NCI-H510A (cell line): ENCODE measurements around the gene MYRIP.
"Not testable (repeated sequence)": the region's sequence is repeated elsewhere in the genome, so short reads cannot be mapped to it uniquely, and the experiment has no call there.

ENCODE experiments used
- DNase-seq: peaks from one replicate; lab custom pipeline; 2025; lab: John Stamatoyannopoulos, UW

Gene MYRIP

GRCh38 chr3:39971559-39972031, 162.2 kb downstream of the MYRIP start:
- DNase-seq, result no peak

- no peak for DNase-seq
Measured at GRCh38 chr3:39972508-39972907, 163.1 kb downstream of the MYRIP start.

DNA sequence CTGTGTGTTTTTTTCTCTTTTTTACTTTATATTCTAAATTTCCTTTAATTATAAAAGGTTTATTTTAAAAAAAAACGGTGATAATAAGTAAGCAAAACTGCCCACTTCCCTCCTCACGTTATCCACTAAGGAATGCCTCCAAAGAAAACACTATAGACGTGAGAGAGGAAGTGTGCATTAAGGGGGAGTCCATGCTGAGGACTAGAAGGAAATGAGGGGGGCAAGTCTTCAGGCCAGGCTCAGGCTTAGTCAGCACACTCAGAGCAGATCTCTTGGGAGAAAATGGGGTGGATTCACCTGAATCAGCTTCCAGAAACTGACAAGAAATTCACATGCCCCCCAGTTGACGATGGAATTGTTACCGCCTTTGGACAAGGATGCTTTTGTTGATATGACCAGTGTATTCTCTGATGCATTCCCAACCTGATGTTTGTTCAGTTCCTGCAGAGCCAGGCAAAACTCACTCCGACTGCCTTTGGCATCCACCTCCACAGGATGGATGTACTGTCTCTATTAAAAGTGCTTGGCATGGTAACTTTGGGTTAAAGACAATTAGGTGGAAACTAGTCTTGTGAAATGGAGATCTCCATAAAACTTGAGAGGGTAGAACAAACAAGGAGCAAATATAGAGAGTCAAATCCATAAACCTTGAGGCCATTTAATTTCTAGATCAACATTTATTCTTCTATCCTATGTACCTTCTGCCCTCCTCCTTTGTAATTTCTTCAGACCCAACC, 167.8 kb downstream of the MYRIP start:
- no peak for DNase-seq

DNA sequence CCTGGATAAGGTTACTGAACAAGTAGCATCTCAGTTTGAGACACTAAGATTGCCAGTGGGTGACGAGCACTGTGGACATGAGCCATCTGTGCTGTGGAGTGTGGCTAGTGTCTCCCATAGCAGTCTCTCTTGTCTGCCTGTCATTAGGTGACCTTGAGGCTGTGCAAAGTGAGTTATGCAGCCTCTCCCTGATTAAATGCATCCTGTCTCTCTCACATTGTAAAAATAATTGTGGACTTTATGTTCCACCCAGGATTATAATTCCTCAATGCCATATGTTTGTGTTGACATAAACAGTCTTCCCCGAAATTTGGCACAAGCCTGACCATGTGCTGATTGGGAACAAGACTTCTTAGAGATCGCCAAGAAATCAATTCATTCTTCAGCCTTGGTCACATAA, 168.9 kb downstream of the MYRIP start:
- no peak for DNase-seq

DNA sequence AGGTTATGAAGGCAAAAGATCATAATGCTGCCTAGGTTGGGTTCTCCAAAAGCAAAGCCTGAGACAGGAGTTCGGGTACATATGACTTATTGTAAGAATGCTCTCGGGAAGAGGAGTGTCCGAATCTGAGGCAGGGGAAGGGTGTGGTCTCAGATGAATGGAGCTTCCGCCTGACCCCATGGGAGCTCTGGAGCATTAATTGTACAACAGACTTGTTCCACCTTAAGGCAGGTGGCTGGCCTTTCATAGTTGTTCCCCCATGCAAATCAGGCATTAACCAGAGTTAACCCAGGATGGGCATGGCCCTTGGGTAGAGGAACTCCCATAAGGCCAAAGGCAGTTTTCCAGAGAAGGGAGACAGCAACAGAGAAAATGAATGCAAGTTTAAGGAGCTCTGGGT, 170.6 kb downstream of the MYRIP start:
- no peak for DNase-seq

DNA sequence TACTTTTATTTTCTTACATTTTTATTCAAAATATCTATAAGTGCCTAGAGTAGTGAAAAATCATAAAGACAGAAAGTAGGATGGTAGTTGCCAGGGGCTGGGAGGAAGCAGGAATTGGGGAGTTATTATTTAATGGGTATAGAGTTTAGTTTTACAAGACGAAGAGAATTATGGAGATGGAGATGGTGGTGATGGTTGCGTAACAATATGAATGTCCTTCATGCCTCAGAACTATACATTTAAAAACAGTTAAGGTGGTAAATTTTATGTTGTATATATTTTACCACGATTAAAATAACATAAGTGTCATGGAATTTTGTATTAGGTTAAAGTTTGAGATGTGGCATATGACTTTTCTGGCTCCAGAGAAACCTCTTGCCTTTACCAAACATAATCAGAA, 171.4 kb downstream of the MYRIP start:
- DNase-seq, result no peak

- no peak for DNase-seq
Measured at GRCh38 chr3:39981547-39982184, 172.3 kb downstream of the MYRIP start.

DNA sequence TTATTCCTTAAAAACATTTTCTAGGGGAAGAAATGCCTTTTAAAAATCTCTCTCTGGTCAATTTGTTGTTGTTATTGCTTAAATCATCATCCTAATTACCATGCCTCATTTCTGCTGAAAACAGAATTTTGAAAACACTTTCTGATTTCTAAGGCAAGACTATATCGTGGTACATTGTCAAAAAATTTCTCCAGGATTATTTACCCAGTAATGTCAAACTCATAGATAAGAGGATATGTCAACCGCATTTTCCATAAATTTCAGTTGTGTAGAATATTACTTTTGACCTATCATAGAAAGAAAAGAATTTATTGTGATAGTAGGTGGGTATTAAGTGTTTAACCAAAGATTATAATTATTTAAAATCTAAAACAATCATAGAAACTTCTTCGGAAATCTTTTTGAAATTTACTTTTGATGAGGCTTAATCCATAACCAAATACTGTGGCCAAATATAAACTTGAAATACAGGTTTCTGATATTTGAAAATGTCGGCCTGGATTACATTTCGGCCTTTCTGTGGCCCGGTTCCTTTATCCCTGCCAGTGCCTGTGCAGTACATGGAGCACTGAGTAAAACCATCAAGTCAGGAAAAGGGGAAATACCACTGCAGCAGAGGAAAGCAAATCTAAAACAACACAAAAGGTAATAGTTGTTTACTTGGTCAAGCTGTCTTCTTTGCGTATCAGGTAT, 173.4 kb downstream of the MYRIP start:
- no peak for DNase-seq

GRCh38 chr3:39989746-39990145, 180.3 kb downstream of the MYRIP start:
- no peak for DNase-seq

DNA sequence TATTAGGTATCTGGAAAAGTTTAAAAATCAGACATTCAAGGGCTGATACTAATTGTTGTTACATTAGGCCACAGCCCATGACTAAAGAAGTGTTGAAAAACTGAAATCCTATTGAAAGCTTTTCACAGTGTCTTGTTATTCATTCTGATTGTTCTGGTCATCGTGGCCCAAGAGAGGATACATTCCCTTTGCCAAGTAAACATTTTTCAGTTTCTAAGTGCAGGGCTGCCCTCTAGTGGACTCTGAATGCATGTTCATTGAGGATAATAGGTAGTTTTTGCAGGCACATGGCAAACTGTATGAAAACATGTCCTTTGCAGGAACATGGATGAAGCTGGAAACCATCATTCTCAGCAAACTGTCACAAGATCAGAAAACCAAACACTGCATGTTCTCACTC, 181.1 kb downstream of the MYRIP start:
- DNase-seq, result no peak

DNA sequence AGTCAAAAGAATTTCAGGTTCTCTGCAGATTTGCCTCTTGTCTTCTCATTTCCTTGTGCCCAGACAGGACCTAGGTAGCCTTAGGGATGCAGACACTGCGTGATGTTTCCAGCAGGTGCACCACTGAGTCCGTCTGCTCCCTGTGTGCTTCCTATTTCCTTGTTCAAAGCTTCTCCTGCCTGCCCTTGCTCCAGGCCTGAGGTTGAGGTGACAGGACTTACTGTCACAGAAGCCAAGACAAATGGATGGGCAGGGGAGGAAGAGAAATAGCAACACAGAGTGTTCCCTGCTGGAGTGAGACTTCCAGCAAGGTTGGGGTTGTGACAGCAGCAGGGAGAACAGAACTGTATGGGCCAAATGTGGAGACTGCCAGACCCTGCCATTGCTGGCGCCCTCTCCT, 199.4 kb downstream of the MYRIP start:
- DNase-seq, result no peak

DNA sequence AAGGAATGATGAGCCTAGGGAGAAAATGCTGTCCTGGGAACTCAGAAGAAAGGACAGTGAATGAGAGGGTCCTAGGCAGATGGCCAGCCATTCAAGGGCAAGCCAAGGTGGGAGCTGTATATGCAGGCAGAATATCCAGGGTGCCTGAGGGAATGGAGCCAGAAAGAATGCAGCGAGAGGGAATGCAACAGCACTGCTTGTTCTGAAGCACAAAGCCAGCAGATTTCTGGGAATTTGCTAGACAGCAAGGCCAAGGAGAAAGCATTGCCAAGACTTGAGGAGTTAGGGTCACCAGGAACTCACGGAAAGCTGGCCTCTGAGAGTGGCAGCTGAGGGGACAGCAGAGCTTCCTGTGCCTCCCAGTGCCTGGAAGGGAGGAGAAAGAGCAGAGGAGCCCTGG, 200.6 kb downstream of the MYRIP start:
- DNase-seq, result no peak

GRCh38 chr3:40012381-40012780, 203.0 kb downstream of the MYRIP start:
- DNase-seq, result no peak

- DNase-seq, result no peak
Measured at GRCh38 chr3:40016391-40016790, 207.0 kb downstream of the MYRIP start.

DNA sequence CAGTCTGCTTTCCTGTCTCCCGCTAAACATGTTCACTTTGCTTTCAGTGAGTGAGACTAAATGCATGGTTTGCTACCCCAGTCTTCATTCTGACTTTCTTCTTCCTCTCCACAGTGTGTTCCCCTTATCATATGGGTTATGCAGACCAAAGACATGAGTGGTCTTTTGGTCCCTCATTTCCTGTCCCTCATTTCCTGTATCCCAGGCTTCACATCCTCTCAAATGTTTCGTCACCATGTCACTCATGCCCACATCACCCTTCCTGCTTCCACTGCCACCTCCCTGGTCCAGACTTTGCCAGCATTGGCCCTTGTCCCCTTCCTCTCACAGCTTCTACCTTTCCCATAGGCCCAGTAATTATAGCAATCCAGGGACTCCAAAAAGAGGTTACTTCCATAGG, 209.0 kb downstream of the MYRIP start:
- DNase-seq, result no peak

DNA sequence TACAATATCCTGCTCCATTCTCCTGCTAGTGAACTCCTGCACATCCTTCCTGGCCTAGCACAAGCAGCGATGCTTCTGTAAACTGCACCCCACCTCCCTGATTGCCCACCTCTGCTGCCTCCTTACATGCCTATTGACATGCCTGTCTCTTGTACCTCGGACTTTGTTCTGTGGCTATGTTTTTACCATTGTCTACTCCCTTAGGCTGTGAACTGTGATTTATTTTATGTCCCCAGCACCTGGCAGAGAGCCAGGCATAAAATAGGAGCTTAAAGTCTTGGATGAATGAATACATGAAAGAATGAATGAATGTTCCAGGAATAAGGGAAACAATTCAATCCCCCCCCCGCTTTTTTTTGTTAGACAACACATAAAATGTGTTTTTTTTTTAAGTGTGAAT, 210.0 kb downstream of the MYRIP start:
- DNase-seq, result no peak

- DNase-seq, result no peak
Measured at GRCh38 chr3:40020689-40021088, 211.3 kb downstream of the MYRIP start.

GRCh38 chr3:40021338-40021737, 211.9 kb downstream of the MYRIP start:
- DNase-seq, result no peak

DNA sequence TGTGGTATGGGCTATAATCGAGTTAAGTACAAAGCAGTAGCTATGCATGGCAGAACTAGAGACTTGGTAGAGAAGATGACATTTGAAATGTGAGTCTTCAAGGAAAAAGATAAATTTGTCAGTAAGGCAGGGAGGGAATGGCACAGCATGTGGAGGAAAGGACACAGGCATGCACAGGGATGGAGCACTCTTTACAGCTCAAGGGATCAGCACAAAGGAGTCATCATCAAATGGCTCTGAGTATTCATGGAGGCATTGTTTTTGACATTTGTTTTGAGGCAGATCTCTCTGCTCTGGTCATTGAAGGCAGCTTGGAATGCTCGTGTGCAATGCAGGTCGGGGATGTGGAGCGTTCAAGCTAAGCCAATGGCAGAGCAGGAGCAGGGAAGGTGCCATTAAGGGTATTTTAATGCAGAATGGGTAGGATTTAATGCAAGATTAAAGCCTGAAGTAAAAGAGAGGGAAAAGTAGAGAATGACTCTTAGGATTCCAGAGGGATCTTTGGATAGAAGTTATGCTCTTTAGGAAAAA, 213.0 kb downstream of the MYRIP start:
- DNase-seq, result no peak

GRCh38 chr3:40024526-40024925, 215.1 kb downstream of the MYRIP start:
- no peak for DNase-seq

DNA sequence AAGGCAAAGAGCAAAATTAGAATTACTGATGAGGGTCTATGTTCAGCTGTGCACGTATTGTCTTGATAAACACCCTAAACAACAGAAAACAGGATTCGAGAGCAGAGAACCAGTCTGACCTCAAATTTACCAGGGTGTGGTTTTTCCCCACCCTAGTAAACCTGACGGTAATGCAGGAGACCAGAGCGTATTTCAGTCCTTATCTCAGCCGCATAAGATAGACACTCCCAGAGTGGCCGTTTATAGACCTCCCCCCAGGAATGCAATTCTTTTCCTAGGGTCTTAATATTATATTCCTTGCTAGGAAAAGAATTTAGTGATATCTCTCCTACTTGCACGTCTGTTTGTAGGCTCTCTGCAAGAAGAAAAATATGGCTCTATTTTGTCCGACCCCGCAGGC, 216.5 kb downstream of the MYRIP start:
- not testable (repeated sequence) for DNase-seq

DNA sequence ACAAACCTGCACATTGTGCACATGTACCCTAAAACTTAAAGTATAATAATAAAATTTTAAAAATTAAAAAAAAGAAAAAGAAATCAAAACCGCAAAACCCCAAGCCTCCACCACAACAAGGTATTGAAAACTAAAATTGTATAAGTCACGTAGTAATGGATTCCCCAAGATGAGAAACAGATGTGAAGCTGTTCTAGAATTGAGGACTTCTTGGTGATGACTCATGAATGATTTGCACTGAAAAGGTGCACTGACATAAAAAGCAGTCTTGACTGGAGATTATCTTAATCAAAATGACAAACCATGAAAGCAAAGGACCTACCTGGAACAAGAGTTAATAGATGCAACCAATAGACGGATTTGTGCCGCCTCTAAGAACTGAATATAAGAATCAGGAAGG, 225.8 kb downstream of the MYRIP start:
- no peak for DNase-seq

DNA sequence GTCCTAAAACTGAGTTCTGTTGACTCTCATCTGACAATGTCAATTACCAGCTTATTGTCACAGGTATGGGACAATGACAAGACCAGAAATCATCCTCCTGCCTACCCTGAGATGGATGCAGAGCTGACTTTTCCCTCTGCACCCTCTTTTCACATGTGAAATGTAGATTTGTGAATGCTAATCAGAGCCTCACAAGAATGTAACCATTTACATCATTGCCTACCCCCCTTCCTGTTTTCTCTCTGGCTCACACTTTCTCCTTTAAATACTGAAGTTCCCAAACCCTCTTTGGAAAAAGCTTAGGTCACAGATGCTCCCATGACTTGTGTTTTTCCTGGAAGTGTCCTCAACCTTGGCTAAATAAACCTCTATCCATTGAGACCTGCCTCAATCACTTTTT, 228.2 kb downstream of the MYRIP start:
- no peak for DNase-seq
